HUDEP-2 (cell line): ENCODE measurements around the gene POU2F3.

Experiments used
- DNase-seq, 76 experiments: peaks; one replicate each; lab custom pipeline; 2025; ENCODE audit not compliant: unreplicated experiment in 76 of 76; lab: John Stamatoyannopoulos, UW

The POU2F3 gene

GRCh38 chr11:120308081-120308480, 68.1 kb downstream of the POU2F3 start:
- DNase-seq: no peak

GRCh38 chr11:120310870-120311269, 70.9 kb downstream of the POU2F3 start:
- DNase-seq: no peak

GRCh38 chr11:120314861-120315260, 74.9 kb downstream of the POU2F3 start:
- DNase-seq: peak in 10 of 76 experiments; percentile 5 to 38 (median 22)

GRCh38 chr11:120316880-120317688, 77.1 kb downstream of the POU2F3 start:
- no peak for DNase-seq

GRCh38 chr11:120317689-120318480, 77.9 kb downstream of the POU2F3 start:
- no peak for DNase-seq

- DNase-seq: no peak
Observed at GRCh38 chr11:120318906-120319305, 79.0 kb downstream of the POU2F3 start.

- no peak for DNase-seq
Observed at GRCh38 chr11:120324932-120325810, 85.2 kb downstream of the POU2F3 start, which contains the start of gene TLCD5. Gene TLCD5 (plus strand): TSS chr11:120325299. CDS start chr11:120327442, 2,143 bp downstream.

GRCh38 chr11:120326228-120326627, 86.3 kb downstream of the POU2F3 start:
- no peak for DNase-seq

- DNase-seq: no peak
Observed at GRCh38 chr11:120326845-120327281, 86.9 kb downstream of the POU2F3 start.

GRCh38 chr11:120327311-120327710, 87.4 kb downstream of the POU2F3 start:
- DNase-seq: no peak

- no peak for DNase-seq
Observed at GRCh38 chr11:120329556-120329955, 89.6 kb downstream of the POU2F3 start.

GRCh38 chr11:120330045-120330444, 90.1 kb downstream of the POU2F3 start:
- no peak for DNase-seq

GRCh38 chr11:120331301-120331996, 91.5 kb downstream of the POU2F3 start:
- no peak for DNase-seq

GRCh38 chr11:120332822-120333716, 93.1 kb downstream of the POU2F3 start:
- no peak for DNase-seq

- no peak for DNase-seq
Observed at GRCh38 chr11:120333801-120334200, 93.9 kb downstream of the POU2F3 start.

GRCh38 chr11:120334332-120334731, 94.4 kb downstream of the POU2F3 start:
- DNase-seq: no peak

- peak in 51 of 76 experiments; percentile 8 to 80 (median 49) for DNase-seq
Observed at GRCh38 chr11:120334894-120335462, 95.0 kb downstream of the POU2F3 start.

GRCh38 chr11:120335556-120335907, 95.6 kb downstream of the POU2F3 start:
- peak in 6 of 76 experiments; percentile 39 to 60 (median 52) for DNase-seq
